SKM-1 treated with dmso at 0.1 percent for 144 hours (cell line): ENCODE measurements around the gene PHLDA3.

Experiments
- DNase-seq: peaks from one replicate; lab custom pipeline; 2025; ENCODE audit not compliant: unreplicated experiment; lab: John Stamatoyannopoulos, UW

The PHLDA3 gene

GRCh38 chr1:201466492-201466891 is 2.5 kb downstream of the PHLDA3 start:
- no peak for DNase-seq

DNA sequence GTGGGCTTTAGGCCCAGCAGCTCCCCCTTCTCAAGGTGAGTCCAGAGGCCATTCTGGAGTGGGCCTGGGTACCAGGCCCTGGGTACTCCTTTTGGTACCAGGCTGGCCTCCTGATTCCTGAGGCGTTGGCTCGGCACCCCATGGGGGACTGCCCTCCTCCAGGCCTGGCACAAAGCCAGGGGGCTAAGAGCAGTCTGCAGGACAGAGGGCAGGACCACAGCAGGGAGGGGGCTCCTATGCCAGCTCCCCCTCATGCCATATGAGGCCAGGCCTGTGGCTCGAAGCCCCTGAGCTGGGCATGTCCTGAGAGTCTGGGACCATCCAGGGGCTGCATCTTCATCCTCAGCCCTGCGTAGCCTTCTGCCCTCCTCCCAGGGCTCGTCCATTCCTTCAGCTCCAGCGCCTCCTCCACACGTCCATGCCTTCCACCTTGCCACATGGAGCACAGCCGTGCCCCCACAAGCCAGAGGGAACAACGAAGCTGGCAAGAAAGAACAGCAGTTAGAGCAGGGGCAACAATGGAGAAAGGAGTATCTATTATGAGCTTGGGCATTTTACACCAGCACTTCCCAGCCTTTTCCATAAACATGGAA is 3.2 kb downstream of the PHLDA3 start:
- no peak for DNase-seq

- DNase-seq: no peak
Observed at GRCh38 chr1:201463071-201463552, 5.9 kb downstream of the PHLDA3 start.

DNA sequence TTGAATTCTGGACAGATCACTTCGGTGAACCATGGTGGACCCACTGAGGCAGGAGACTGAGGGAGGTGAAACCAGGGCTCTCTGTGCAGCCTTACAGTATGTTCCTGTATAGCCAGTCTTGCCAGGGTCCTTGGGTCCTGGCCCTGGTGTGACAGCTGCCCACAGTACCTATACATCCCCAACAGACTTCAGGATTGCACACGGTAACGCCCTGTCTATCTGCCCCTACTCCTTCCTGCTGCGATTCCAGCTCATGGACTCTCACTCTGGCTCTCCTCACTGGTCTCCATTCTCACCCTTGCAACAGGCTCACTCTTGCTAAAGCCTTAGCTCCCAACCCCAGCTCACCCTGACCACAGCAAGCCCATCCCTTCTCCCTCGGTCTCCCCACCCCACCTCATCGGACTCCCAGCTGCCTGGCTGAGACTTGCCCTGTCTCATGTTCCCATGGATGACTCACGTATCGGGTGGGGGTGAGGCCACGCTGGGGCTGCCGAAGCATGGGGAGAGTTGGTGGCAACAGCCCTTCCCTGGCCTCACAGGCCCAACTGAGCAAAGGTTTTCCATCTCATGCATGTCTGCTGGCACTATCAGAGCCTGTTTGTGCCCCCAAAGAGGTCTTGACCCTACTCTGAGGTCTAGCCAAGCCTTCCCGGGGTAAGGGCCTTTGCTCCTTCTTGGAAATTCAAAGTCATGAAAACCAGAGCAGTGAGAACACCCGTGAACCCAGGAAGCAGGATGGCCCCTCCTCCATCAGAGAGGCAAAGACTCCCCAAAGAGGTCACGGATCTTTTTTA is 7.1 kb downstream of the PHLDA3 start:
- no peak for DNase-seq

GRCh38 chr1:201460814-201461644 is 8.0 kb downstream of the PHLDA3 start:
- no peak for DNase-seq

DNA sequence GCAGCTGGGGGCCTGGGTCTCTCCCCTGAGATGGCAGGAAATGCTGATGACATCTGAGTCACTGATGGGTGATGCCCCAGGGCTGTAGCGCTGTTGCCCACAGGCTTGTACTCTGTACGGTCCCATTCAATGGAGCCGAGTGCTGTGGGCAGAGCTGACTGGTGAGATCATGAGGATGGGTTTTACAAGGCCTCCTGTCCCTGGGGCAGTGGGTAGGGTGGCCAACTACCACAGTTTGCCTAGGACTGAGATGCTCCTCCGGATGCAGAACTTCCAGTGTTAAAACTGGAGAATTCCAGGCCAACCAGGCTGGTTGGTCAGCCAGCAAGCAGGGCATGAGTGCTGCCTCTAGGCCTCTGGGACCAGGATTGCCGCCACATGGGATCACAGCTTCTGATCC is 9.2 kb downstream of the PHLDA3 start:
- no peak for DNase-seq

GRCh38 chr1:201459052-201459451 is 9.9 kb downstream of the PHLDA3 start:
- DNase-seq: no peak

- no peak for DNase-seq
Observed at GRCh38 chr1:201457508-201457960, 11.5 kb downstream of the PHLDA3 start.

DNA sequence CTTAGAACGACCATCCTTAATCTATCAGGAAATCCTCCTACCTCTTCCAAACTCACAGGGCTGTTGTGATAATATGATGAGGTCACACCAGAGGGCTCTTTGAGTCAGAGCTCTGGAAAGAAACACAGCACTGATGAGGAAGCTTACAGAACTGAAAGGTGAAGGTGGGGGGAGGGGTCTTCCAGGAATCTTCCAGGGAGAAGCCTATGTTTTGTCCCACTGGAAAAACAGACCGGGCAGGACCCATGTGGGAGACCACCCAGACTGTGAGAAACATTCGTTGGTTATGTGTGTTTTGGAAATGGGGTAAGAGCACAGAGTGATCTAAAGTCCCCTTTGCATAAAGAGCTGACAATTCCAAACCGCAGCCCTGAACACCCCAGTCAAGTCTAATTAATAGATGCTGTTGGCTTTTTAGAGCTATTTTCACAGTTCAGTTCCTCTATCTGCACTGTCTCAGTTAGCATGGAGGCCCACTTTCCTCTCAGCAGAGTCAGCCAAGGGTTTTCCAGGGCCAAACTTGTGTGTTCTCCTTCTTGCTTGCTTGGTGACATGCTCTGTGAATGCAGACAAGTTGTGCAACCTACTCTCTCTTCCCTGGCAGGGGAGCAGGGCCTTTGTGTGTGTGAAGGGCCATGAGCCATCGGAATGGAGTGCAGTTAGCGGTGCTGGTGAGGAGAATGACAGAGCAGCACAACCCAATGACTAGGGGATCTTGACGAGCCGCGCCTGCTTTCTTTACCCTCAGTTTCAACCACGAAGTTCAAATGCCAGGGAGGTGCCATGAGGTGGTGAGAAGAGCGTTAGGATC is 12.3 kb downstream of the PHLDA3 start:
- DNase-seq: peak; percentile 43

DNA sequence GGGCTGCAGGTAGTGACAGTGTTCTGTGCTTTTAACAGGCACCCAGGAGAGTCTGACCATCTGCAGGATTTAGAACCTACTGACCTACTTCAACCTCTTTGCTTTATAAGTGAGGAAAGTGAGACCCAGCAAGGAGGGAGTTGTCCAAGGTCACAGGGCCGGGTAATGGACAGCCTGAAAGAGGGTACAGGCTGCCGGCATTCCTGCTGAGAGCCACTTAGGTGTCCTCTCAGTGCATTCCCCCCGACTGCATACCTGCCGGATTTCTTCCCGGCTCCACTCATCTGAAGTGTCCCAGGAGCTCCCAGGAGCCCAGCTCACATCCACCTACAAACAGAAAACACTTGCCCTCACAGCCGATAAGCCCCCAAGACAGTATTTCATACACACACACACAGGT is 13.9 kb downstream of the PHLDA3 start:
- DNase-seq: no peak

DNA sequence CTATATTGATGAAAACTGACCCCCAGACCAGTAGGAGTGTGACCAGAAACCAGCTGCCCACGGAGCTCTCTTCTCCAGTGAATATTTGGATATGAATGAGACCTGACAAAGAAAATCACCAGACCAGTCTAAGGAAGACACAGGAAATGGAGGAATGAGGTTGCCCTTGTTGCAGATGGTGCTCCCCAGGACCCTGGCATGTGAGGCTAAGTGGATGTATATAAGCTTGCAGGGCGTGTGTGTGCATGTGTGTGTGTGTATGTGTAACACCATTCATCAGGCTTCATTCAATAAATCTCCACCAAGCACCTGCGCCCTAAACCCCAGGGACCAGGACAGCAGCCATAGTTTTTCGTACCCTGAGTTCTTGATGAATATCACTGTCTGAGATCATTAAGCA is 14.4 kb downstream of the PHLDA3 start:
- DNase-seq: no peak

DNA sequence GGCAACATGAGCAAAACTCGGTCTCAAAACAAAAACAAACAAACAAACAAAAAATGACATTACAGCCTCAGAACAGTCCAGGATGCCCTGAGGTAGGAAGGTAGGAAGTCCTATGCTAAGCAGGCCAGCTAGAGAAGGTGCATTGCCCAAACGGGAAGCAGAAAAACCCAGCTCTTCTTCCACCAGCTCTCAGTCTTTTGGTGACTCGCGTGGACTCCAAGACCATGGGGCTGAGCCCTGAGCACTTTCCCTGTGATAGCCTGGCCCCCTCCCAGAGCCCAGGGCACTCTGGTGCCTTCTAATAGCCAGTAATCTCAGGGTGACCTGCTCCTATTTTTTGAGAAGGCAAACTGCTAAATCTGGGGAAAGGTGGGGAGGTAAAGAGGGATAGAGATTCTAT is 16.1 kb downstream of the PHLDA3 start:
- no peak for DNase-seq

- no peak for DNase-seq
Observed at GRCh38 chr1:201450721-201451291, 18.2 kb downstream of the PHLDA3 start.

DNA sequence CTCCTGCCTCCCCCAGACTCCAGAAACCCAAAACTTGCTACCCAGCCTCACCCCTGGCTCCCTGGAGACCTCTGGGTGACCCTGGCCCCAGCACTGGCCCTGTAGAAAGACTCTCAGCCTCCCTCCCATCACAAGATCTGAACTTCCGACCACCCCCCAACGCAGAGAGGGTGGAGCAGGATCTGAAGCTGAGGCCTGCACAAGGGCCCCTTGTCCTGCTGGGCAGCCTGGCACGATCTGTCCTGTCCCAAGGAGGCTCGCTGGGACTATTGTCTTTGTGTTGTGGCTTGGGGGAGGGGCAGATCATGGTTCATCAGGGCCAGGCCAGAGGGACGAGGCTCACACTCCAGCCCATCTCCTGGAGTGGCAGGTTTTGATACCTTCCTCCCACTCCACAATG is 20.0 kb downstream of the PHLDA3 start:
- DNase-seq: no peak

- peak; percentile 54 for DNase-seq
Observed at GRCh38 chr1:201447903-201448871, 20.8 kb downstream of the PHLDA3 start.

DNA sequence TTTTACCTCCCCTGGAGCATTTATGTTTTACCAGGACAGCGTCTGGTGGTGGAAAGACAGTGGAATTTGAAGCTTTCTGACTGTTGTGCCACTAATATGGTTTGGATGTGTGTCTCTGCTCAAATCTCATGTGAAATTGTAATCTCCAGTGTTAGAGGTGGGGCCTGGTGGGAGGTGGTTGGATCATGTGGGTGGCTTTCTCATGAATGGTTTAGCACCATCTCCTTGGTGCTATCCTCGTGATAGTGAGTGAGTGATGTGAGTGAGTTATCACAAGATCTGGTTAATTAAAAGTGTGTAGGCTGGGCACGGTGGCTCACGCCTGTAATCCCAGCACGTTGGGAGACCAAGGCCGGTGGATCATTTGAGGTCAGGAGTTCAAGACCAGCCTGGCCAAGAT is 23.7 kb downstream of the PHLDA3 start:
- no peak for DNase-seq

DNA sequence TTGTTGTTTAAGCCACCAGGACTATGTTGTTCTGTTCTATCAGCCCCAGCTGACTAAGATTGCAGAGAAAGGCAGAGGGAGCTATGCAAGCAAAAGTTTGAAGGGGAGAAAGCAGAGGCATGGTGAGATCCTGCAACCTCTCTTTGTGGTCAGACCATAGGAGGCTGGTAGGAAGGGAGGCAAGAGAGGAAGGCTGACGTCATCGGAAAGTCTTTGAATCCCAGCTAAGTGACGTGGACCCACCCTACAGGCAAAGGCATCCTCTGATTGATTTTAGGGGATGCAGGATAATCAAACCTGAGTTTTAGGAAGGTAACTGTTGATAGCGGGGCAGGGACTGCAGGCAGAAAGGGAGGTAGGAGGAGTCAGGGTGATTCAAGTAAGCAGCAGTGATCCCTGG is 24.2 kb downstream of the PHLDA3 start:
- DNase-seq: peak; percentile 7

GRCh38 chr1:201443747-201444146 is 25.2 kb downstream of the PHLDA3 start:
- no peak for DNase-seq

- DNase-seq: no peak
Observed at GRCh38 chr1:201436969-201437368, 32.0 kb downstream of the PHLDA3 start.
